ENCODE results near the gene TPBG. TPM values are rescaled to one million over a fixed set of nuclear protein-coding genes. Genes with fewer than 3 reads are reported as not detected.

TPBG gene
- polyA plus RNA-seq, 3 donors, result 0.39 to 0.52 TPM; not detected in 1

DNA sequence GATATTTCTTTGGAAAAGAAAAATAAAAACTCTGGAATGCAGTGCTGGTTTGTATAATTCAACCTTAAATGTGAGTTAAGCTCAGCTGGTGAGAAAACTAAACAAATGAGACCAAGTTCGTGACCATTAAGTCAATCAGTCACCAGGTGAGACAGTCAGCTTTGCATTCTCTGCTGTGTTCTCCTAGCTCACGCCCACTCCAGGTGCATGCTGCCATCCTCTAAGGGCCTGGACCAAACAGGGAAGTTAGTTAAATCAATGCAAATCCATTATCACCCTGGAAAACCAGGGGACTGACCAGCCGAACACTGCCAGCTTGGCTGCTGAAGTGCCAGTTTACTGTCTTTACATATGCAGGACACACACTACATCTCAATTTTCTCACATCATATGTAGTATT lies 7.2 kb downstream of the TPBG start:
- peaks cover 0 to 5% (median 2%) of the 10 kb centered on the region in 7 donors for H3K9me3 Mint-ChIP-seq
- Histone ChIP-seq H3K4me3 (replicated peaks in 1 of 3; ENCODE audit: low read depth in 2 of 3, low read length in 3 of 3) (no peak overlapping the region), H3K79me2 (ENCODE audit: insufficient read depth, low read length) (no peaks in the 10 kb centered on the region), H3K27me3 (ENCODE audit: control insufficient read depth in 2 of 2, insufficient read depth in 2 of 2, low read length in 2 of 2) (peaks cover 12 to 27% of the 10 kb centered on the region in 2 donors), H2AFZ (ENCODE audit: insufficient read depth, low read depth, low read length, poor library complexity, severe bottlenecking) (no peak overlapping the region), H4K20me1 (ENCODE audit: insufficient read depth, low read length) (no peaks in the 10 kb centered on the region), H3K9me3 (replicated peaks in 1 of 2; ENCODE audit: control insufficient read depth in 1 of 2, insufficient read depth in 1 of 2, low read length in 2 of 2) (peaks cover 0 to 3% of the 10 kb centered on the region in 2 donors), H3K9ac (ENCODE audit: insufficient read depth, low read length, poor library complexity, severe bottlenecking) (no peak overlapping the region), H3K27ac (ENCODE audit: low read depth in 1 of 2, low read length in 2 of 2) (no peak overlapping the region), H3K4me2 (replicated peaks; ENCODE audit: extremely low read depth, low read length, poor library complexity, severe bottlenecking) (no peak overlapping the region), H3K4me1 (ENCODE audit: control insufficient read depth in 1 of 2, insufficient read depth in 2 of 2, low read length in 2 of 2) (no peaks in the 10 kb centered on the region), H3K36me3 (replicated peaks in 1 of 2; ENCODE audit: control insufficient read depth in 1 of 2, insufficient read depth in 2 of 2, low read length in 2 of 2) (no peaks in the 10 kb centered on the region)
- H3K27ac Mint-ChIP-seq, result no peak overlapping the region
- 96% methylated on average over 2 of the region's 3 CpGs for WGBS (ENCODE audit: insufficient coverage)
- TF ChIP-seq, protein P1, sequence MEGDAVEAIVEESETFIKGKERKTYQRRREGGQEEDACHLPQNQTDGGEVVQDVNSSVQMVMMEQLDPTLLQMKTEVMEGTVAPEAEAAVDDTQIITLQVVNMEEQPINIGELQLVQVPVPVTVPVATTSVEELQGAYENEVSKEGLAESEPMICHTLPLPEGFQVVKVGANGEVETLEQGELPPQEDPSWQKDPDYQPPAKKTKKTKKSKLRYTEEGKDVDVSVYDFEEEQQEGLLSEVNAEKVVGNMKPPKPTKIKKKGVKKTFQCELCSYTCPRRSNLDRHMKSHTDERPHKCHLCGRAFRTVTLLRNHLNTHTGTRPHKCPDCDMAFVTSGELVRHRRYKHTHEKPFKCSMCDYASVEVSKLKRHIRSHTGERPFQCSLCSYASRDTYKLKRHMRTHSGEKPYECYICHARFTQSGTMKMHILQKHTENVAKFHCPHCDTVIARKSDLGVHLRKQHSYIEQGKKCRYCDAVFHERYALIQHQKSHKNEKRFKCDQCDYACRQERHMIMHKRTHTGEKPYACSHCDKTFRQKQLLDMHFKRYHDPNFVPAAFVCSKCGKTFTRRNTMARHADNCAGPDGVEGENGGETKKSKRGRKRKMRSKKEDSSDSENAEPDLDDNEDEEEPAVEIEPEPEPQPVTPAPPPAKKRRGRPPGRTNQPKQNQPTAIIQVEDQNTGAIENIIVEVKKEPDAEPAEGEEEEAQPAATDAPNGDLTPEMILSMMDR (IDR thresholded peaks at IDR 0.05), result no peak
- H3K4me1 Mint-ChIP-seq, result no peaks in the 10 kb centered on the region
- intact Hi-C loops (cut with micrococcal nuclease), result no loop called here
- H3K36me3 Mint-ChIP-seq, result no peaks in the 10 kb centered on the region
- H3K4me3 Mint-ChIP-seq, result no peak overlapping the region
- H3K27me3 Mint-ChIP-seq (ENCODE audit: low read depth in 3 of 3), result peaks cover 7 to 16% (median 14%) of the 10 kb centered on the region in 3 donors
- DNase-seq, result no peak

DNA sequence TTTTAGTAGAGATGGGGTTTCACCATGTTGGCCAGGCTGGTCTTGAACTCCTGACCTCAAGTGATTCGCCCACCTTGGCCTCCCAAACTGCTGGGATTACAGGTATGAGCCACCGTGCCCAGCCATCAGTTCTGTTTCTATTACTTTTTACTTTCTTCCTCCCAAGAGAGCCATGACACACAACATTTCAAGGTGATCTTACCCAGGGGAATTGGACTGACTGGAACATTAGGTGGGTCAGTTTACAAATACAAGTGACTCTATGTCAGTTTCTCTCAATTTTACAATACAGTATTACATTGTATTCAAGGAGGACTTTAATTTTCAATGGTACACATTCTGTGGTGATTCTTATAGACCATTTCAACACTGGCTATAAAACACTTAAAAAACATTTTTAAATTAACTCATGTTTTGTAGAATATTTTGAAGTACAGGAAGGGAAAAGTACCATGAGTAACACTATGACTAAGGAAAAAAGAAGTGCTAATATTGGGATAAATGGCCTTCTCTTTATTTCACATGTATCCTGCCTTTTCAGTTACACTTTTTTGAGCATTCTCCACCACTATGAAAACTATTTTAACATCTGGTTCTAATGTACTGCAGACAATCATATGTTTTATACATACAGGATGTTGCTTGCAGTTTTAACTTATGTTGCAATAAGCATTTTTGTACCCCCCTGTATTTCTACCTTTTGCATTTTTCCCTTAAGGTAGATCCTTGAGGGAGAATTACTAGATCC lies 8.4 kb downstream of the TPBG start:
- H3K4me3 ChIP-seq (replicated peaks in 1 of 3; ENCODE audit: low read depth in 2 of 3, low read length in 3 of 3), result no peak overlapping the region
- H3K36me3 Mint-ChIP-seq, result no peaks in the 10 kb centered on the region
- no CpG with 5 or more reads among the region's 2 CpGs for WGBS (ENCODE audit: insufficient coverage)
- intact Hi-C loops (cut with micrococcal nuclease), result no loop called here
- H3K79me2 ChIP-seq (ENCODE audit: insufficient read depth, low read length), result no peaks in the 10 kb centered on the region
- peaks cover 0 to 7% of the 10 kb centered on the region in 2 donors for H3K9me3 ChIP-seq (replicated peaks in 1 of 2; ENCODE audit: control insufficient read depth in 1 of 2, insufficient read depth in 1 of 2, low read length in 2 of 2)
- peaks cover 1 to 16% of the 10 kb centered on the region in 2 donors for H3K27me3 ChIP-seq (ENCODE audit: control insufficient read depth in 2 of 2, insufficient read depth in 2 of 2, low read length in 2 of 2)
- H3K4me1 ChIP-seq (ENCODE audit: control insufficient read depth in 1 of 2, insufficient read depth in 2 of 2, low read length in 2 of 2), result no peaks in the 10 kb centered on the region
- peaks cover 0 to 12% (median 3%) of the 10 kb centered on the region in 7 donors for H3K9me3 Mint-ChIP-seq
- H3K4me1 Mint-ChIP-seq, result no peaks in the 10 kb centered on the region
- no peak overlapping the region for H3K4me3 Mint-ChIP-seq
- TF ChIP-seq, protein P1 (IDR thresholded peaks at IDR 0.05), result no peak
- DNase-seq, result no peak
- H3K4me2 ChIP-seq (replicated peaks; ENCODE audit: extremely low read depth, low read length, poor library complexity, severe bottlenecking), result no peak overlapping the region
- no peak overlapping the region for H2AFZ ChIP-seq (ENCODE audit: insufficient read depth, low read depth, low read length, poor library complexity, severe bottlenecking)
- H3K27ac Mint-ChIP-seq, result no peak overlapping the region
- no peaks in the 10 kb centered on the region for H3K36me3 ChIP-seq (replicated peaks in 1 of 2; ENCODE audit: control insufficient read depth in 1 of 2, insufficient read depth in 2 of 2, low read length in 2 of 2)
- no peaks in the 10 kb centered on the region for H4K20me1 ChIP-seq (ENCODE audit: insufficient read depth, low read length)
- no peak overlapping the region for H3K27ac ChIP-seq (ENCODE audit: low read depth in 1 of 2, low read length in 2 of 2)
- no peak overlapping the region for H3K9ac ChIP-seq (ENCODE audit: insufficient read depth, low read length, poor library complexity, severe bottlenecking)
- peaks cover 2 to 6% (median 4%) of the 10 kb centered on the region in 3 donors for H3K27me3 Mint-ChIP-seq (ENCODE audit: low read depth in 3 of 3)

Data from CD14-positive monocyte (primary cell).